GM12801 (cell line): Measurements from ENCODE around the gene NFASC.

Source experiments
- CTCF ChIP-seq: IDR thresholded peaks from one replicate; pipeline ENCODE4 v1.5.1; 2011; ENCODE audit warnings: control low read depth; ENCODE audit not compliant: insufficient read length; ENCODE audit errors: extremely low read depth

The NFASC gene

DNA sequence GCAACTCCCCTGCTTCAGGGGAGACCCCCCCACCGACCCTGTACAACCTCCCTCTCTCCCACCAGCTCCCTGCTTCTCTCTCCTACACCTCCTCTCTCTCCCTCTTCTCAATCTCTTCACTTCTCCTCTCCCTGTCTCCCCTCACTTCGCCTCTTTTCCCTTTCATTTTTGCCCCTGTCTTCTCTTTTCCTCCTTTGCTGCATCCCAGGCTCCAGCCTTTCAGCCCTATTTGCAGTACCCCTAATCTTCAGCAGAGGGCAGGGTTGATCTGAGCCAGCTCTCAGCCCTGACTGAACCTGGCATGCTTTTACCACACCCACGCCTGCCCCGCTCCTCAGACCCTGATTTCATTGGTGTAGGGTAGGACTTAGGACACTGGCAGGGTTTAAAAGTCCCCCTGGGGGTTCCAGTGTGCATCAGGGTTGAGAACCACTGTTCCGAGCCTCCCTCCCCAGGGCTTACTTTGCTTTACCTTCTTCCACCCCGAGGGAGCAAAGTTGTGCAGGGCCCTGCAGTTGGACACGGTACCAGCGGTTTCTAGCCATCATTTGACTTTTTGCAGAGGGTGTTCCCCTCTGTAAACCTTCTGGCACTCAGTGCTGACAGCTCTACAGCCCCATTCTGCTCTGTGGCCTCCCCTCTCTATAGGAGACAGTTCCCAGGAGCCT lies 105.0 kb downstream of the NFASC start:
- no peak for TF ChIP-seq CTCF

- TF ChIP-seq CTCF = no peak
These were observed 106.0 kb downstream of the NFASC start for GRCh38 chr1:204976646-204977045.

- no peak for TF ChIP-seq CTCF
These were observed 106.7 kb downstream of the NFASC start for GRCh38 chr1:204977318-204977717.

DNA sequence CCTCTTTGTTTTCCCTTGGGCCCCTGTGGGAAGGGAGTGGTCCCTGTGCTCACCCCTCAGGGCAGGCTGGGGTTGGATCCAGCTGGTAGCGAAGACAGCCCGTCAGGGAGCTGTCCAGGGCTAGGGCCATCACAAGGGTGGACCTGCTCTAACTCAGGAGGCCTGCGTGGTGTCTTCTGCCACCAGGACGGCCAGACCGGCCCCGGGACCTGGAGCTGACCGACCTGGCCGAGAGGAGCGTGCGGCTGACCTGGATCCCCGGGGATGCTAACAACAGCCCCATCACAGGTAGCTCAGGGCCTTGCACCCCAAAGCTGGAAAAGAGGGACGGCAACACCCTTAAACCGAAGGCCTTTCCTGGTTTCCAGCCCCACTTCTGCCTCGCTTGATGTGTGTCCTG lies 108.1 kb downstream of the NFASC start:
- TF ChIP-seq CTCF = no peak

DNA sequence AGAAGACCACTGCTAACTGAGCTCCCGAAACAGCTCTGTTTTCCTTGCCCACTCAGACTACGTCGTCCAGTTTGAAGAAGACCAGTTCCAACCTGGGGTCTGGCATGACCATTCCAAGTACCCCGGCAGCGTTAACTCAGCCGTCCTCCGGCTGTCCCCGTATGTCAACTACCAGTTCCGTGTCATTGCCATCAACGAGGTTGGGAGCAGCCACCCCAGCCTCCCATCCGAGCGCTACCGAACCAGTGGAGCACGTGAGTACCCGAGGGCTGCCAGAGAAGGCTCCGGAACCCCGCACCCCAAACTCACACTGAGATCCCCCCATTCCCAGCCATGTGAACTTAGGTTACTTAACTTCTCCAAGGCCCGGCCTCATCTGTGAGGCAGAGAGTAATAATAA lies 108.6 kb downstream of the NFASC start:
- no peak for TF ChIP-seq CTCF

DNA sequence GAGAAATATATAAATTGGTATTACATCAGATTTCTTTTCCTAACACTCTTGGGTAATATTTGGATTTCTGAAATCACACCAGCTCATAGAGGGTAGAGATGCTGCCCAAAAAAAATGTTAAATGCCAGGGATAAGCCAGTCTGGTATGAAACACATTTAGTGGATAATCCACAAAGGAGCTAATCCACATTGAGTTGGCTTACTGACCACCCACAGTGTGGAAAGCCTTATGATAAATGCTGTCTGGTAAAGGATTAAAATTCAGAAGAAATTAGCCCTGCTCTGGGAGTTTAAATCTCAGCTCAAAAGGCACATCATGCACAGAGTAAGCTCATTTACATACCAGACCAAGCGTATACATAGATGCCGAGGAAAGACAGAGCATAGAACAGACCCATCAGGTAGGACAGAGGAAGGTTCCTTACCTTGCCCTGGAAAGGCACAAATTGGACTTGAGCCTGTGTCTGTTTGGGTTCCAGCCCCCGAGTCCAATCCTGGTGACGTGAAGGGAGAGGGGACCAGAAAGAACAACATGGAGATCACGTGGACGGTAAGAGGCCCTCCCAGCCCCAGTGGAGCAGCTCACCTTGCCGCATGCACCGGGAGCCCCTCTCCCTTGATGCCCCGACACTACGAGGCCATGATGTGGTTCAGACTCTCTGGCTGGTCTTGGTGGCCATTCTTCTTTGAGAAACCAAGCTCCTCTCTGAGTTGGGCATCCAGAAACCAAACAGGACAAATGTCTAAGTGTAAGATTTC lies 109.4 kb downstream of the NFASC start:
- no peak for TF ChIP-seq CTCF

GRCh38 chr1:204980840-204981405 lies 110.3 kb downstream of the NFASC start:
- TF ChIP-seq CTCF = no peak
